GM12878 (cell line): Measurements from ENCODE around the gene COPZ2. TPM values are rescaled to one million over a fixed set of nuclear protein-coding genes. Genes with fewer than 3 reads are reported as not detected.

Experiments used
- CBX5 ChIP-seq: sonication (generic); IDR thresholded peaks from 2 replicates; pipeline ENCODE4 v1.6.1; 2016; ENCODE audit warnings: low read depth, moderate library complexity, mild to moderate bottlenecking, inconsistent platforms
- CEBPB ChIP-seq, 2 experiments: fragments of 150-350 bp in 1 of 2; IDR thresholded peaks; 2 replicates each; pipeline ENCODE4 v1.6.1; 2012 to 2014; ENCODE audit warnings: low read depth in 2 of 2, low read length in 2 of 2, borderline replicate concordance in 1 of 2, inconsistent platforms in 1 of 2
- CREM ChIP-seq: IDR thresholded peaks from 2 replicates; pipeline ENCODE4 v1.6.1; 2014; ENCODE audit warnings: antibody characterized with exemption, low read depth
- HCFC1 ChIP-seq: fragments of 150-350 bp; IDR thresholded peaks from 2 replicates; pipeline ENCODE4 v1.6.1; 2014; ENCODE audit warnings: low read length
- KAT2A ChIP-seq: conservative IDR thresholded peaks from 2 replicates; pipeline ENCODE4 v1.6.1; 2011; ENCODE audit warnings: low read depth, low read length; ENCODE audit not compliant: control insufficient read depth
- MEF2A ChIP-seq: IDR thresholded peaks from 2 replicates; pipeline ENCODE4 v1.6.1; 2011; ENCODE audit warnings: low read depth, mild to moderate bottlenecking, low read length, moderate library complexity; ENCODE audit not compliant: insufficient read depth
- PML ChIP-seq: IDR thresholded peaks from 2 replicates; pipeline ENCODE4 v1.6.1; 2012; ENCODE audit warnings: low read length, inconsistent platforms
- RB1 ChIP-seq: fragments of 450-650 bp; formaldehyde crosslinking; IDR thresholded peaks from 2 replicates; pipeline ENCODE4 v1.6.1; 2017; ENCODE audit warnings: mild to moderate bottlenecking, borderline replicate concordance
- TCF3 ChIP-seq: IDR thresholded peaks from 2 replicates; pipeline ENCODE4 v1.6.1; 2012; ENCODE audit warnings: low read depth, mild to moderate bottlenecking, low read length, borderline replicate concordance; ENCODE audit not compliant: insufficient read depth
- ZNF24 ChIP-seq: fragments of 450-650 bp; IDR thresholded peaks from 2 replicates; pipeline ENCODE4 v1.6.1; 2017; ENCODE audit warnings: antibody characterized with exemption, mild to moderate bottlenecking
- polyA plus RNA-seq, 11 experiments: library from polyadenylated mRNA; depleted of rRNA in 4 of 11; unstranded in 6 of 11; stranded (reverse) in 5 of 11; fragments of >200 nt; fragmentation: Nextera tagmentation in 4 of 11; fragmentation: Illumina TruSeq in 1 of 11; extraction: Ambion mirVana in 4 of 11; extraction: Trizol in 1 of 11; gene quantifications; 1 replicate in 1 of 11; 2 replicates in 10 of 11; pipeline versions ENCODE4 v1.2.1 to v1.2.3, GENCODE V29; 2011 to 2016; ENCODE audit warnings: inconsistent platforms in 2 of 11, missing spikeins in 2 of 11, low read depth in 1 of 11
- total RNA-seq, 4 experiments: library from RNA; depleted of rRNA in 3 of 4; stranded (reverse); fragments of >200 nt in 3 of 4; fragmentation: Illumina TruSeq in 1 of 4; extraction: Trizol in 1 of 4; gene quantifications; 2 replicates each; pipeline versions ENCODE4 v1.2.1 to v1.2.3, GENCODE V29; 2013 to 2021
- TF ChIP-seq, protein P1 (sequence below): fragments of 450-650 bp; IDR thresholded peaks from 2 replicates; pipeline ENCODE4 v1.6.1; 2016; ENCODE audit warnings: mild to moderate bottlenecking, moderate library complexity, borderline replicate concordance
- TF ChIP-seq, protein P2 (sequence below): IDR thresholded peaks from 2 replicates; pipeline ENCODE4 v1.6.1; 2012; ENCODE audit warnings: low read length, inconsistent platforms
- TF ChIP-seq, protein P3 (sequence below): IDR thresholded peaks from 2 replicates; pipeline ENCODE4 v1.6.1; 2012; ENCODE audit warnings: low read depth, low read length, improper control_type of control experiment

Gene COPZ2
- total and polyA plus RNA-seq, 10 of the 15 experiments (the other 5 are each of a cell fraction or from before 2014, with no cell fraction given): 0.20 to 4.3 (median 2.6) TPM

GRCh38 chr17:47989700-47990099 lies 47.9 kb downstream of the COPZ2 start (continued):
- TF ChIP-seq MEF2A (0 out of 2 replicates have a peak, but pooled peaks have one; percentile 28), CREM (no peak), TCF3 (peak; percentile 73; the same call in 1 of the 2 replicates), HCFC1 (no peak), PML (no peak), KAT2A (no peak), CEBPB (IDR thresholded peaks at IDR 0.05; ENCODE audit: borderline replicate concordance in 1 of 2, low read depth in 2 of 2, low read length in 2 of 2) (no peak), RB1 (no peak), CBX5 (no peak), ZNF24 (no peak)
- TF ChIP-seq, protein P1, sequence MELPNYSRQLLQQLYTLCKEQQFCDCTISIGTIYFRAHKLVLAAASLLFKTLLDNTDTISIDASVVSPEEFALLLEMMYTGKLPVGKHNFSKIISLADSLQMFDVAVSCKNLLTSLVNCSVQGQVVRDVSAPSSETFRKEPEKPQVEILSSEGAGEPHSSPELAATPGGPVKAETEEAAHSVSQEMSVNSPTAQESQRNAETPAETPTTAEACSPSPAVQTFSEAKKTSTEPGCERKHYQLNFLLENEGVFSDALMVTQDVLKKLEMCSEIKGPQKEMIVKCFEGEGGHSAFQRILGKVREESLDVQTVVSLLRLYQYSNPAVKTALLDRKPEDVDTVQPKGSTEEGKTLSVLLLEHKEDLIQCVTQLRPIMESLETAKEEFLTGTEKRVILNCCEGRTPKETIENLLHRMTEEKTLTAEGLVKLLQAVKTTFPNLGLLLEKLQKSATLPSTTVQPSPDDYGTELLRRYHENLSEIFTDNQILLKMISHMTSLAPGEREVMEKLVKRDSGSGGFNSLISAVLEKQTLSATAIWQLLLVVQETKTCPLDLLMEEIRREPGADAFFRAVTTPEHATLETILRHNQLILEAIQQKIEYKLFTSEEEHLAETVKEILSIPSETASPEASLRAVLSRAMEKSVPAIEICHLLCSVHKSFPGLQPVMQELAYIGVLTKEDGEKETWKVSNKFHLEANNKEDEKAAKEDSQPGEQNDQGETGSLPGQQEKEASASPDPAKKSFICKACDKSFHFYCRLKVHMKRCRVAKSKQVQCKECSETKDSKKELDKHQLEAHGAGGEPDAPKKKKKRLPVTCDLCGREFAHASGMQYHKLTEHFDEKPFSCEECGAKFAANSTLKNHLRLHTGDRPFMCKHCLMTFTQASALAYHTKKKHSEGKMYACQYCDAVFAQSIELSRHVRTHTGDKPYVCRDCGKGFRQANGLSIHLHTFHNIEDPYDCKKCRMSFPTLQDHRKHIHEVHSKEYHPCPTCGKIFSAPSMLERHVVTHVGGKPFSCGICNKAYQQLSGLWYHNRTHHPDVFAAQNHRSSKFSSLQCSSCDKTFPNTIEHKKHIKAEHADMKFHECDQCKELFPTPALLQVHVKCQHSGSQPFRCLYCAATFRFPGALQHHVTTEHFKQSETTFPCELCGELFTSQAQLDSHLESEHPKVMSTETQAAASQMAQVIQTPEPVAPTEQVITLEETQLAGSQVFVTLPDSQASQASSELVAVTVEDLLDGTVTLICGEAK: no peak
- TF ChIP-seq, protein P2, sequence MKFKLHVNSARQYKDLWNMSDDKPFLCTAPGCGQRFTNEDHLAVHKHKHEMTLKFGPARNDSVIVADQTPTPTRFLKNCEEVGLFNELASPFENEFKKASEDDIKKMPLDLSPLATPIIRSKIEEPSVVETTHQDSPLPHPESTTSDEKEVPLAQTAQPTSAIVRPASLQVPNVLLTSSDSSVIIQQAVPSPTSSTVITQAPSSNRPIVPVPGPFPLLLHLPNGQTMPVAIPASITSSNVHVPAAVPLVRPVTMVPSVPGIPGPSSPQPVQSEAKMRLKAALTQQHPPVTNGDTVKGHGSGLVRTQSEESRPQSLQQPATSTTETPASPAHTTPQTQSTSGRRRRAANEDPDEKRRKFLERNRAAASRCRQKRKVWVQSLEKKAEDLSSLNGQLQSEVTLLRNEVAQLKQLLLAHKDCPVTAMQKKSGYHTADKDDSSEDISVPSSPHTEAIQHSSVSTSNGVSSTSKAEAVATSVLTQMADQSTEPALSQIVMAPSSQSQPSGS: peak; percentile 52; the same call in 1 of the 2 replicates
- TF ChIP-seq, protein P3, sequence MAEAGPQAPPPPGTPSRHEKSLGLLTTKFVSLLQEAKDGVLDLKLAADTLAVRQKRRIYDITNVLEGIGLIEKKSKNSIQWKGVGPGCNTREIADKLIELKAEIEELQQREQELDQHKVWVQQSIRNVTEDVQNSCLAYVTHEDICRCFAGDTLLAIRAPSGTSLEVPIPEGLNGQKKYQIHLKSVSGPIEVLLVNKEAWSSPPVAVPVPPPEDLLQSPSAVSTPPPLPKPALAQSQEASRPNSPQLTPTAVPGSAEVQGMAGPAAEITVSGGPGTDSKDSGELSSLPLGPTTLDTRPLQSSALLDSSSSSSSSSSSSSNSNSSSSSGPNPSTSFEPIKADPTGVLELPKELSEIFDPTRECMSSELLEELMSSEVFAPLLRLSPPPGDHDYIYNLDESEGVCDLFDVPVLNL: no peak
